HG03095 (cell line): ENCODE measurements around the gene PRX.
"Not testable (repeated sequence)": the region's sequence is repeated elsewhere in the genome, so short reads cannot be mapped to it uniquely, and the experiment has no call there.

Experiments
- ATAC-seq: cut with Tn5 transposase; IDR thresholded peaks from one replicate; pipeline ENCODE4 v1.9.1; 2021; ENCODE audit warnings: moderate library complexity; ENCODE audit not compliant: unreplicated experiment

The PRX gene

DNA sequence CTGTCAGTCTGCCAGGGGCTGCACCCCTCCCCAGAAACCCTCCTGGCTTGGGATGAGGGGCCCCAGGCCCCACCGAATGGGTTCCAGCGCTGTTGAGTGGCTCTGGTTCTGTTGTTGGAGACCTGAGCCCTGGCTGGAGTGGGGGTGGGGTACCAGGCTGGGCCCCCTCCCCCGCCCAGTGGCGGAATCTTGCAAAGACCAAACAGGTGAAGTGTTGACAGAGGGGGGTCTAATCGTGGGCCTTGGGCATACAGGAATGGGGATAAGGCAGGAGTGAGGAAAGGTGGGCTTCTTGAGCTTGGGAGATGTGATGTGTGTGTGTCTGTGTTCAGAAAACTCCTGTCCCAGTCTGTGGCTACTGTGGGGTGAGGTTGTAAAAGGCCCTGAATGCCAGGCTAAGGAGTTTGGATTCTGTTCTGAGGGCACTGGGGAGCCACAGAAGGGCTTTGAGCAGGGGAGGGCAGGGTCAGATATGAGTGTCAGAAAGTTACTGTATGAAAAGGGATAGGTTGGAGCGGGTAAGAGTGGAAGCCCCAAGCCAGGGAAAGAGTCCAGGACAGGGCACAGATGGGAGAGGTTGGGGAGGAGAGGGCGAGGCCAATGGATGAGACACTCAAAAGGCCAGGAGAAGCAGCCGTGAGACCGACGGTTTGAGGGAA is 23.0 kb downstream of the PRX start, which contains the start of gene HIPK4:
Gene HIPK4, minus strand, starts transcription at position 98 of the 659 bp plus-strand sequence. CDS start 279 bp downstream, outside the sequence.
- ATAC-seq = no peak

DNA sequence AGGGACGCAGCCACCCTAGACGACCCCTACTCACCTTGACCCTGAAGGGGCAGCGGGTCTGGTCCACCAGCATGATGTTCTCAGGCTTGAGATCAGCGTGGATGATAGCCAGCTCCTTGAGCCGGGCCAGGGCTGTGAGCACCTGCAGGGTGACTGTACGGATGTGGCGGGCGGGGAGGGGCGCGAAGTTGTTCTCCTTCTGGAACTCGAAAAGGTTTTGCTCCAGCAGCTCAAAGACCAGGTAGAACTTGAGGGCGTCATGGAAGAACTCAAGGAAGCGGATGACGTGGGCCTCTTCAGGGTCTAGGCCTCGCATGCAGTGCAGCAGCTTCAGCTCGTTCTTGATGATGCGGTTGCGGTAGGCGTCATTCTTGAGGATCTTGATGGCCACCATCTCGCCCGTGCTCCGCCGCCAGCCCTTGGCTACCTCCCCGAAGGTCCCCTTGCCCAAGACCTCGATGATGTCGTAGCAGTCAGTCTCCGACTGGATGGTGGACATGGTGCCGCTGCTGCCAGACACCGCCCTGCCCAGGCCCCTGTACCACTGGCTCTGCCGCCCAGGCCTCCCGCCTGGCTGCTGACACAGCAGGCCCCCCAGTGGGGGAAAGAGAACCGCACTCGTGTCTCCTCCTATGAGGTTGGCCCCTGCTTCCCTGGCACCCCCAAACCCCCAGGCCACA is 23.6 kb downstream of the PRX start:
- no peak for ATAC-seq

DNA sequence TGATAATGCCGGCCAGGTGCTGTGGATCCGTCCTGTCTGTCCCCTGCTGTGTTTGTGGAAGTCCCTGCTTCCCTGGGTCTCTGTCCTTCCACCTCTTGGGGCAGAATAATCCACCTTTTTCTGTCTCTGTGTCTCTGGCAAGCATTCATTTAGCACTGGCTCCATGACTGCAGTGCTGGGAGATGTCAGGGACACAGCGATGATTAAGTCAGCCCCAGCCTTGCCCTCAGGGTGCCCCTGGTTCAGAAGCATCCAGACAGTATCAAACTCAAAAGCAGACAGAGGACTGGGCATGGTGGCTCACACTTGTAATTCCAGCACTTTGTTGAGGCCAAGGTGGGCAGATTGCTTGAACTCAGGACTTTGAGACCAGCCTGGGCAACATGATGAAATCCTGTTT is 24.7 kb downstream of the PRX start:
- no peak for ATAC-seq

DNA sequence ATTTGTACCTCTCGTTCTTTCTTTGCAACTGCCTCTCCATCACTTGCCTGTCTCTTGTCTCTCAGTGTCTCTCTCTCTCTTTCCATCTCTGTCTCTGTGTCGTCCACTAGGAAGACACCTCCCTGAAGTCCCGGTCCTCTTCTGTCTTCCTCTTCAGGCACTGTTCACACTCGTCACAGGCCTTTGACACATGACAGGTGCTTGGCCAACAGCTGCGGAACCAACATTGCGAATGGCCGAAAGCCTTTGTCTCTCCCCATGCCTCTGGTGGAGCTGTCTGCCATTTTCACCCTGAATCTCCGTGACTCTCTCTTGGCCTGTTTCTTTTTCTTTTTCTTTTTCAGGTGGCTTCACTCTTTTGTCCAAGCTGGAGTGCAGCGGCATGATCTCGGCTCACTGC is 26.0 kb downstream of the PRX start:
- ATAC-seq = no peak

DNA sequence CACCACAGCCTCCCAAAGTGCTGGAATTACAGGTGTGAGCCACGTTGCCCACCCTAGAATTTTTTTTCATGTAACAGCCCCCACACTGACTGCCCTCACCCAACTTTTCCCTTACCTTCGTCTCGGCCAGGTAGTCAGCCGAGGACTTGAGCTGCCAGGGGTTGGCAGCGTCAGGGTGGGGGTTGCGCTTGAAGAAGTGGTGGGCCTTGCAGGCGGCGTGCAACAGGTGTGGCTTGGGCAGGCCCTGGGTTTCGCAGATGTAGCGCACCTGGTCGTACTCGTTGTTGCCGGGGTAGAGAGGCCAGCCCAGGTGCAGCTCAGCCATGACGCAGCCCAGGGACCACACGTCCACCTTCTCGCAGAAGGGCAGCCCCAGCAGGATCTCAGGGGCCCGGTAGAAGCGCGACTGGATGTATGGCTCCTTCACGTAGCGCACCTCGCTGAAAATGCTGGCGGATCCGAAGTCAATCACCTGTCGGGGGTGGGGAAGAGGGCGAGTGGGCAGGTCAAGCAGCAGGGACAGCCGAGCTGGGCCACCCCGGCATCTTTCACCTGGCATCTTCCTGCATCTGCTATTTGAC is 29.4 kb downstream of the PRX start:
- ATAC-seq = no peak

DNA sequence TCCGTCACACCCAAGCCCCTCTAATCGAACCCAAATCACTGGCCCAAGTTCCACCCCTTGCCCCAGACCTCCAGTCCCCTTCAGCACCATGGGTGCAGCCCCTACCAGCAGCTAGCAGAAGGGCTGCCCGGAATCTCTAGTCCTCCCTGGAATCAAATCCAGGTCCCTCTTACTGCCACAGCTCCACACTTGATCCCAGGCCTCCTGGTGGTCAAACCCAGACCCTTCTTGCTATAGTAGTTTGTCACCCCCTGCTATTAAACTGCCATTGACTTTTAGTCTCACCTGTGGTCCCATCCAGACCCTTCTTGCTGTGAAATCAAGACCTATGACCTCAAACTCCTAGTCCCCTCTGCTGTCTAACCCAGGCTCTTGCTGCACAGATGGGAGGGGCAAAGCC is 31.9 kb downstream of the PRX start:
- ATAC-seq = no peak

DNA sequence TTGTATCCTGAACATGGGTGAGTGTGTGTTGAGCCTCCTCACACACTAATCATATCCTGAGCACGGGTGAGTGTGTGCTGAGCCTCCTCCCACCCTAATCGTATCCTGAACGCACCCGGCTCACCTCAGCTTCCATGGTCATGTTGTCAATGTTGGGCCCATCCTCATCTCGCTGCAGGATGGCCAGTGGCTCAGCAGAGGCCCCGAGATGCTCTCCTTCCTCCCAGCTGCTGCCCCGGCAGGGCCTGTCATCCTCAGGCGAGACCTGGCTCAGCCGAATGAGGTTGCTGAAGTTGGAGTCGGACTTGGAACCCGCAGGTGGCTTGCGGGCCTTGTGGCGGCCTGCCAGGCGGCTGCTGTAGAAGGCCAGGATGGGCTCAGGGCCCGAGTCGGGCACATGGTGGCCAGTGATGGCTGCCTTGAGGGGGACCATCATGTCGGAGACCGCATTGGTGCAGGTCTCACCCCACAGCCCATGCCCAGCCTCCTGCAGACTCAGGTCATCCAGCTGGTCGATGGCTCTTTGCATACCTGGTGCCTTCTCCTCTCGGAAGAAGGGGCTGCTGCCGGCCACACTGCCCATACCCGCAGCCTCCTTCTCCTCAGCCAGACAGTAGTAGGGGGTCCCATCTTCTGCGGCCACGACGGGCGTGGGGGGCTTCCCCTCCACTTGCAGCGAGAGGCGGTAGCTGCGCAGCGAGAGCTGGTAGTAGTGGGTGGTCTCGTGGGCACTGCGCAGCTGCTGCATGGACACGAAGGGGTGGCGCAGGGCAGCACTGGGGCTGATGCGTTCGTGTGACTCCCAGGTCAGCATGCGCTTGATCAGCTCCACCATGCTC is 32.8 kb downstream of the PRX start:
- ATAC-seq = no peak

DNA sequence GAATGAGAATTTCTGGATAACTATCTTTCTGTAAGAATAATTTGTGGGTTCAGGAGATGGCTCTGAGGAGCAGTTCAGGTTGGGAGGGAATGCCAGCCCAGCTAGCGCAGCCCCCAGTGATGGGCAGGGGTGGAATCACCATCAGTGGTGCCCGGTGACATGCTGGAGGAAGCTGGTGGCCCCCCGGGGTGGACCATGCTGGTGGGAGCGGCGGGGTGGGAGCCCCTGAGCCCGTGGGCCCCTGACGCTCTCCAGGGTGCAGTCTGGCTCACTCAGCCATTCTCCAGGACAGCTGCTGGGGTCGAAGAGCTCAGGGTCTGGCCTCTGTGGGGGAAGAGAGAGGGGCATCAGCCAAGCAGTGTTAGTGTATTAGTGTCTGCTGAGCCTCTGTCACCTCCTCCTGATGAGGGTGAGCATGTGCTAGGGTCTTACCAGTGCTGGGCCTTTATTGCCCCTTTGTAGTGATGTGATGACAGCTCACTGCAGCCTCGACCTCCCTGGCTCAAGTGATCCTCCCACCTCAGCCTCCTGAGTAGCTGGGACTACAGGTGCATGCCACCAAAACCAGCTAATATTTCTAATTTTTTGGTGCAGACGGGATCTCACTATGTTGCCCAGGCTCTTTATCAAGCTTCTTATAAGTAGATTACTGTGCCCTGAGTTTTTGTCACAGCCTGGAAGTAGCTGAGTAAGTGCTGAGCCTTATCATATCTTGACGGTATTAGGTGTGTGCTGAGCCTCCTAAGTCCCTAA is 33.6 kb downstream of the PRX start:
- ATAC-seq = no peak

DNA sequence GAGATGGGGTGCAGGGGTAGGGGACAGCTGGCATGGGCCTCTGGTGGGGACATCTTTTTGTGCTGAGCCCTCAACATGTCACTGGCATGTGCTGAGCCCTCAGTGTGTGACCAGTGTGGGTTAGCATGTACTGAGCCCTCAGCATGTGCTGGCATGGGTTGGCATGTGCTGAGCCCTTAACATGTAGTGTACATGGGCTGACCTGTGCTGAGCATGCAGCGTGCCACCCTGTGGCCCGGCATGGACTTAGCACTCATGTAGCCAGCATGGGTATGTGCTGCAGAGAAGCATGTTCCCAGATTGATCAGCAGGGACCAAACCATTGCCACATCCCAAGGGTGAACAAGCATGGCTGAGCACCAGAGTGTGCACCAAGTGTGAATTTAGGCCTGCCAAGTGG is 34.7 kb downstream of the PRX start:
- ATAC-seq = no peak

DNA sequence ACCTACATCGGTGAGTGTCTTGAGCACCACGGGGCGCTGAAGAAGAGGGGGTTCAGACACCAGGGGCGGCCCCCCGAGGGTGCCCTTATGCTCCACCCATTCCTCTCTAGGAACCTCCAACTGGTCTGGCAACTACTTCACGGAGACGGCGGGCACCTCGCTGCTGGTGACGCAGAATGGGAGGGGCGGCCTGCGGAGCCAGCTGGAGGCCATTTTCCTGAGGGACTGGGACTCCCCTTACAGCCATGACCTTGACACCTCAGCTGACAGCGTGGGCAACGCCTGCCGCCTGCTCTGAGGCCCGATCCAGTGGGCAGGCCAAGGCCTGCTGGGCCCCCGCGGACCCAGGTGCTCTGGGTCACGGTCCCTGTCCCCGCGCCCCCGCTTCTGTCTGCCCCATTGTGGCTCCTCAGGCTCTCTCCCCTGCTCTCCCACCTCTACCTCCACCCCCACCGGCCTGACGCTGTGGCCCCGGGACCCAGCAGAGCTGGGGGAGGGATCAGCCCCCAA is 35.2 kb downstream of the PRX start:
- ATAC-seq = no peak

DNA sequence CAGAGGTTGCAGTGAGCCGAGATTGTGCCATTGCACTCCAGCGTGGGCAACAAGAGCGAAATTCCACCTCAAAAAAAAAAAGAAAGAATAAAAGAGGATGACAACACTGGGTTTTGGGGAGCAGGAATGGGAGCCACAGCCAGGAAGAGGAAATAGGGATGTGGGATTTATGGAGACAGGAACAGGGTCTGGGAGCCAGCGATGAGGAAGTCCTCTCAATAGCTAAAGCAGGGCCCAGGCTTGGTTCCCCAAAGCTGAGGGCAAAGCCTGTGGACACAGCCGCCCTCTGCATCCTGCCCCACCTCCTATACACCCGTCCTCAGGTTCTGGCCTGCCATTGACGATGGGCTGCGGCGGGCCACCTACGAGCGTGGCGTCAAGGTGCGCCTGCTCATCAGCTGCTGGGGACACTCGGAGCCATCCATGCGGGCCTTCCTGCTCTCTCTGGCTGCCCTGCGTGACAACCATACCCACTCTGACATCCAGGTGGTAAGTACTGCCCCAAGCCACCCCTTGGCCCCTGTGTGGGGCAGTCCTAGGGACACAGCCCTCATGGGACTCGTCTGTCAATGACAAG is 36.8 kb downstream of the PRX start:
- no peak for ATAC-seq

DNA sequence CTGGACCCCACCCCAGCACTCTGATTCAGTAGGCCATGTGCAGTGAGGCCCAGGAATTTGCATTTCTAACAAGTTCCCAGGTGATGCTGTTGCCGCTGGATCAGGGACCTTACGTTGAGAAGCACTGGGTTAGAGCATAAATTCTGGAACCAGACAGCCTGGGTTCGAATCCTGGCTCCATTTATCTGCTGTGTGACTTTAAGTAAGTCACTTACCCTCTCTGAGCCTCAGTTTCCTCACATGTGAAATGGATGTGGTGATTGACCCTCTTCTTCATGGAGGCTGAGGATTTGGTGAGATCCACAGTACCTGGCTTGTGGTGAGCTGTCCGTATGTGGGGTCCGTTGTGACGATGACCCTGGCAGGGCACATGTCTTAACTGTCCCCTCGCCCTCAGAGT is 39.1 kb downstream of the PRX start:
- no peak for ATAC-seq

DNA sequence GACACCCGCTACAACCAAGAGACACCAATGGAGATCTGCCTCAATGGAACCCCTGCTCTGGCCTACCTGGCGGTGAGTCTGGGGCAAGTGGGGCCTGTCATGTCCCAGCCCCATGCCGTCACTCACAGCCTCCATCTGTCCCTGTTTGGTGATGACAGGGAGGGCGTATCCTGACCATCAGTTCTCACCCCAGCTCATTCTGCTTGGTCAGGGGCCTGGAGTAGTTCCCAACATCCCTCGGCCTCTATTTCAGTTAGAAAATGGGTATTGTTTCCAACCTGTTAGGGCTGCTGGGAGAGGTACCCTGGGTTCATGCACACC is 41.4 kb downstream of the PRX start:
- ATAC-seq = no peak

DNA sequence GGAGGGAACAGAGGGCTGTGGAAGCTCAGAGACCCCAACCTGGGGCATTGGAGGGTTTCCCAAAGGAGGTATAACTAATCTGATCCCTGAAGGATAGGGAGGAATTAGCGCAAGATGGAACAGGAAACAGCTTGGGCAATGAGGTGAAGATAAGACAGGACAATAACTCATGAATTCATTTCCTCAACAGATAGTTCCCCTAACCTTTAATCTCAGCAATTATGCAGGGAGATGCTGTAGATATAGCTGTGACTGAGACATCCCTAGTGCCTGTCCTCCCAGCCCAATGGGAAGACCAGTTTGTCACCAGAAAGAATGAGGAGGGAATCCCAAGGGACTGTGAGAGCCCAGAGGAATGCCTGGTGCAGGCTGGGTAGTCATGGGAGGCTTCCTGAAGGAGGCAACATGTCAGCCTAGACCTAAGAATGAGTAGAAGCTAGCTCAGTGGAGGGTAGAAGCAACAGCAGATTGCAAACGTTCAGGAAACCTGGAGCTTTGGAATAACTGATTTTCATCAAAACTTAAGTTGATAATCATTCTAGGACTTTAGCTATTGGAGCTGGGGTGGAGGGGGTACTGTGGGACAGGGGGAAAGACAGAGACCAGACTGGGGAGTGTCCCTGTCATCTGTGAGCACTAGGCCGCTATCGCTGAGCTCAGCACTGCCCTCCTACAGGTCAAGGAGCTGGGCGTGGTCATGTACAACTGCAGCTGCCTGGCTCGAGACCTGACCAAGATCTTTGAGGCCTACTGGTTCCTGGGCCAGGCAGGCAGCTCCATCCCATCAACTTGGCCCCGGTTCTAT is 42.0 kb downstream of the PRX start:
- no peak for ATAC-seq

DNA sequence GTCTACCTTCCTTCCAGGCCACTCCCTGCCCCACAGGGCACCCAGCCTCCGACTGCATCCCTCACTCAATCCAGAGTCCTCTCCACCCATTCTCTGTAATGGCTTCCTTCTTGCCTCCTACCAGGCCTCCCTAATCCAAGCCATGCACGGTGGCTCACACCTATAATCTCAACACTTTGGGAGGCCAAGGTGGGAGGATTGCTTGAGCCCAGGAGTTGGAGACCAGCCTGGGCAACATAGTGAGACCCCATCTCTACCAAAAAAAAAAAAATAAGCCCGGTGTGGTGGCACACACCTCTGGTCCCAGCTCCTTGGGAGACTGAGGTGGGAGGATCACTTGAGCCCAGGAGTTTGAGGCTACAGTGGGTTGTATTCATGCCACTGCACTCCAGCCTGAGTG is 42.9 kb downstream of the PRX start:
- not testable (repeated sequence) for ATAC-seq

DNA sequence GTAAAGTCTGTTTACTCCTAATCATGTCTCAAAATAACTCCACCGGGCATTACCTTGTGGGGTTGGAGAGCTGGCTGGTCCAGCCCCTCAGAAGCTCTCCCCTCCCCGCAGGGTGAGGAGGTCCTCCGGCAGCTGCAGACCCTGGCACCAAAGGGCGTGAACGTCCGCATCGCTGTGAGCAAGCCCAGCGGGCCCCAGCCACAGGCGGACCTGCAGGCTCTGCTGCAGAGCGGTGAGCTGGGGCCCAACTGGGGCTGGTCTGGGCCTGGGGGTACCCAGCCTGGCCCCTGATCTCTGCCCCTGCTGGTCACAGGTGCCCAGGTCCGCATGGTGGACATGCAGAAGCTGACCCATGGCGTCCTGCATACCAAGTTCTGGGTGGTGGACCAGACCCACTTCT is 43.4 kb downstream of the PRX start:
- no peak for ATAC-seq

DNA sequence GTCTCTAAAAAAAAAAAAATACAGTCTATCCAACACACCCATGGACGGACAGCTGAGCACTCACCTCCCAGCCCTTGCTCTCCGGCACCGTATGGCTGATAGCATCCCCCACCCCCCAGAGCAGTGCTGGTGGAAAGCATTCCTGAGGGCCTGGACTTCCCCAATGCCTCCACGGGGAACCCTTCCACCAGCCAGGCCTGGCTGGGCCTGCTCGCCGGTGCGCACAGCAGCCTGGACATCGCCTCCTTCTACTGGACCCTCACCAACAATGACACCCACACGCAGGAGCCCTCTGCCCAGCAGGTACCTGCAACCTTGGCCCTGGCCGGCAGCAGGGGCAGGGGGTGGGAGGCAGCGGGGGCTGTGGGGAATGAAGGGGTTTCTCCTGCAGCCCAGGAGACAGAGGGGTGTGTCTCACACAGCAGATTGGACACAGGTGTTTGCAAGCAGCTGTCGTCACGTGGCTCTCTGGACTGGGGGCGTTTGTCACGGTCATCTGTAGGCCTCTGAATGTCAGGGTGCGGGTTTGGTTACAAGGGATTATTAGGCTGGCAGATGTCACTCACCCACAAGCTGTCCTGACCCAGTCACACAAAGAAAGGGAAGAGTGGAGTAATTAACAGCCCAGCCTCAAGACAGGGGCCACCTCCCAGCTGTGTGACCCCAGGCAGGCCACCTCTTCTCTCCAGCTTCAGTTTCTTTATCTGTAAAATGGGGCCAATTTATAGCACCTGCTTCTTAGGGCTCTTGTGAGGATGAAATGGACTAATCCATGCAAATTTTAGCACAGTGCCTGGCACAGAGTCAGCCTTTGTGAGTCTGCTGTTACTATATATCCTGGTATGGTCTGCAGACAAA is 45.4 kb downstream of the PRX start:
- ATAC-seq = no peak

DNA sequence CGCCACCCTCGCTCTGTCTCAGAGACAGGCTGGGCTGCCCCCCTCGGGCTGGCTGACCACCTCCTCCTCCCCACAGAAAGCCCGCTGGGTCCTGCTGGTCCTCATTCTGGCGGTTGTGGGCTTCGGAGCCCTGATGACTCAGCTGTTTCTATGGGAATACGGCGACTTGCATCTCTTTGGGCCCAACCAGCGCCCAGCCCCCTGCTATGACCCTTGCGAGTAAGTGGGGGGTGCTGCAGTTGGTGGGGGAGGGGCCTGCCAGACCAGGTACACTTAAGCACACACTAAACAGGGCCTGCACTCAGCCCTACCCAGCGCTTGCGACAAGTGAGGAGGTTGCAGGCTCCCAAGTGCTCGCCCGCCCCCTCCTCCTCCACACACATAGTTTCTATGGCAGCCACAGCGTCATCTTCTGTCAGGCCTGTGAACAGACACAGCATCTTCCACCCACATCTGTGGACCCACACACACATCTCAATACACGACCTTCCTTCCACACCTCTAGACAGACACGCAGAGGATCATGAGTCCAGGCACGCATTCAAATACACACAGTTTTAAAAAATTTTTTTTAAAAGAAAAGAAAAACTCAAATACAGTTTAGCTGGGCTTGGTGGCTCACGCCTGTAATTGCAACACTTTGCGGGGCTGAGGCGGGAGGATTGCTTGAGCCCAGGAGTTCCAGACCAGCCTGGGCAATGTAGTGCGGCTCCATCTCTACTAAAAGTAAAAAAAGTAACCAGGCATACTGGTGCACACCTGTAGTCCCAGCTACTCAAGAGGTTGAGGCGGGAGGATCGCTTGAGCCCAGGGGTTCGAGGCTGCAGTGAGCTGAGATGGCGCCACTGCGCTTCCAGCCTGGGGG is 46.2 kb downstream of the PRX start:
- ATAC-seq = no peak
